ENCODE results near the gene ASB6. TPM values are rescaled to one million over a fixed set of nuclear protein-coding genes. Genes with fewer than 3 reads are reported as not detected.

Gene ASB6
- total and polyA plus RNA-seq, 2 experiments from 2014 or later: 8.8 to 19.8 TPM

- Histone ChIP-seq H2AFZ (no peak overlapping the region), H3K27me3 (ENCODE audit: insufficient read depth) (no peaks in the 10 kb centered on the region), H3F3A (replicated peaks; ENCODE audit: low read depth) (peaks cover 2% of the 10 kb centered on the region; the same call in 1 of the 2 replicates), H3K36me3 (ENCODE audit: insufficient read depth) (no peaks in the 10 kb centered on the region; the same call in 1 of the 2 replicates), H3K79me2 (replicated peaks; ENCODE audit: insufficient read depth) (peaks cover 79% of the 10 kb centered on the region), H3K9me2 (ENCODE audit: insufficient read depth) (no peaks in the 10 kb centered on the region), H3K4me3 (no peak overlapping the region), H3K4me2 (no peak overlapping the region), H3K4me1 (ENCODE audit: insufficient read depth) (peaks cover 19% of the 10 kb centered on the region), H4K20me1 (replicated peaks; ENCODE audit: insufficient read depth) (peaks cover 67% of the 10 kb centered on the region), H3K27ac (ENCODE audit: low read depth) (no peak overlapping the region)
- ATAC-seq (peak; percentile 15), DNase-seq (ENCODE audit: low spot score) (no peak)
- Mint-ChIP-seq H3K4me3 (no peak overlapping the region; the same call in 2 of the 3 replicates), H3K36me3 (ENCODE audit: low read depth) (peaks cover 49% of the 10 kb centered on the region), H3K27me3 (ENCODE audit: insufficient read depth, low read depth, poor library complexity) (peaks cover 12% of the 10 kb centered on the region), H3K9me3 (no peaks in the 10 kb centered on the region), H3K27ac (peak overlapping the region; percentile 62), H3K4me1 (peaks cover 41% of the 10 kb centered on the region)
- TF ChIP-seq EZH2phosphoT487 (IDR thresholded peaks at IDR 0.05; ENCODE audit: unreplicated experiment): no peak
- TF ChIP-seq ZNF331 (CRISPR knock-in tag; IDR thresholded peaks at IDR 0.05; ENCODE audit: low read depth): no peak
- no peak for TF ChIP-seq ETS1 (IDR thresholded peaks at IDR 0.05)
- TF ChIP-seq CREB1 (CRISPR knock-in tag; IDR thresholded peaks at IDR 0.05; ENCODE audit: low read depth): no peak
- no peak for TF ChIP-seq REST (IDR thresholded peaks at IDR 0.05; ENCODE audit: unreplicated experiment)
- TF ChIP-seq STAT1 (IDR thresholded peaks at IDR 0.05; ENCODE audit: unreplicated experiment): no peak
- TF ChIP-seq JUNB (IDR thresholded peaks at IDR 0.05; ENCODE audit: unreplicated experiment): no peak
- no peak for TF ChIP-seq CTCF (conservative IDR thresholded peaks at IDR 0.05; ENCODE audit: low read depth in 2 of 2)
- no peak for TF ChIP-seq EZH2 (IDR thresholded peaks at IDR 0.05; ENCODE audit: low read depth, unreplicated experiment)
- no peak for TF ChIP-seq ZNF114 (CRISPR knock-in tag; IDR thresholded peaks at IDR 0.05)
- no peak for TF ChIP-seq ZNF462 (CRISPR knock-in tag; IDR thresholded peaks at IDR 0.05)
Measured at GRCh38 chr9:129630967-129631673, 10.8 kb downstream of the ASB6 start.
